HG02870 (cell line): ENCODE results near the gene GBF1.

ENCODE experiments used
- ATAC-seq: cut with Tn5 transposase; IDR thresholded peaks from one replicate; pipeline ENCODE4 v1.9.1; 2021; ENCODE audit warnings: mild to moderate bottlenecking, moderate library complexity; ENCODE audit not compliant: unreplicated experiment

The GBF1 gene

GRCh38 chr10:102392306-102392705, 147.0 kb downstream of the GBF1 start:
- no peak for ATAC-seq

- no peak for ATAC-seq
These were observed 148.2 kb downstream of the GBF1 start for GRCh38 chr10:102393411-102394078.

- peak; percentile 81 for ATAC-seq
These were observed 148.9 kb downstream of the GBF1 start for GRCh38 chr10:102394079-102394800.

- ATAC-seq: no peak
These were observed 149.6 kb downstream of the GBF1 start for GRCh38 chr10:102394801-102395399.

- no peak for ATAC-seq
These were observed 150.3 kb downstream of the GBF1 start, which contains the start of gene NFKB2 for GRCh38 chr10:102395400-102396316. TSS of gene NFKB2 (plus strand) at chr10:102395705. CDS start at chr10:102395960, 255 bp downstream.

GRCh38 chr10:102396317-102396650, 151.0 kb downstream of the GBF1 start:
- no peak for ATAC-seq

- no peak for ATAC-seq
These were observed 151.4 kb downstream of the GBF1 start for GRCh38 chr10:102396730-102397151.

GRCh38 chr10:102397222-102398171, 152.2 kb downstream of the GBF1 start:
- no peak for ATAC-seq

- ATAC-seq: no peak
These were observed 153.1 kb downstream of the GBF1 start for GRCh38 chr10:102398172-102399020.

GRCh38 chr10:102399217-102400021, 154.1 kb downstream of the GBF1 start:
- peak; percentile 36 for ATAC-seq

GRCh38 chr10:102400076-102400475, 154.7 kb downstream of the GBF1 start:
- ATAC-seq: no peak

- ATAC-seq: no peak
These were observed 155.4 kb downstream of the GBF1 start for GRCh38 chr10:102400598-102401341.

GRCh38 chr10:102401342-102401654, 156.0 kb downstream of the GBF1 start:
- no peak for ATAC-seq

GRCh38 chr10:102401735-102402511, 156.6 kb downstream of the GBF1 start:
- no peak for ATAC-seq

GRCh38 chr10:102402512-102402896, 157.2 kb downstream of the GBF1 start:
- ATAC-seq: no peak

- ATAC-seq: no peak
These were observed 157.8 kb downstream of the GBF1 start for GRCh38 chr10:102403115-102403514.
